Measurements from ENCODE around the gene PRR13.
"Not testable (repeated sequence)": the region's sequence is repeated elsewhere in the genome, so short reads cannot be mapped to it uniquely, and the experiment has no call there.

DNA sequence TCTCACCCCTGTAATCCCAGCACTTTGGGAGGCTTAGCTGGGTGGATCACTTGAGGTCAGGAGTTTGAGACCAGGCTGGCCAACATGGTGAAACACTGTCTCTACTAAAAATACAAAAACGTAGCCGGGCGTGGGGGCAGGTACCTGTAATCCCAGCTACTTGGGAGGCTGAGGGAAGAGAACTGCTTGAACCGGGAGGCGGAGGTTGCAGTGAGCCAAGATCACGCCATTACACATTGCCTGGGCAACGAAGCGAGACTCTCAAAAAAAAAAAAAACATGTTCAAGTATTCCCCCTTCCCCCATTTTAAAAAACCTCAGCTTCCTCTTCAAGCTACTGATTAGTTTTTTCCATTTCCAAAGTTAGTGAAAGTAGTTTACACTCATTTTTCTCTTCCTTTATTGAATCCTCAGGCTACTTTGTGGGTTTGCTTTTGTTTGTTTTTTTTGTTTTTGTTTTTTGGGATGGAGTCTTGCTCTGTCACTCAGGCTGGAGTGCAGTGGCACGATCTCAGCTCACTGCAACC, 24.2 kb upstream of the PRR13 start:
- TF ChIP-seq, protein P1, sequence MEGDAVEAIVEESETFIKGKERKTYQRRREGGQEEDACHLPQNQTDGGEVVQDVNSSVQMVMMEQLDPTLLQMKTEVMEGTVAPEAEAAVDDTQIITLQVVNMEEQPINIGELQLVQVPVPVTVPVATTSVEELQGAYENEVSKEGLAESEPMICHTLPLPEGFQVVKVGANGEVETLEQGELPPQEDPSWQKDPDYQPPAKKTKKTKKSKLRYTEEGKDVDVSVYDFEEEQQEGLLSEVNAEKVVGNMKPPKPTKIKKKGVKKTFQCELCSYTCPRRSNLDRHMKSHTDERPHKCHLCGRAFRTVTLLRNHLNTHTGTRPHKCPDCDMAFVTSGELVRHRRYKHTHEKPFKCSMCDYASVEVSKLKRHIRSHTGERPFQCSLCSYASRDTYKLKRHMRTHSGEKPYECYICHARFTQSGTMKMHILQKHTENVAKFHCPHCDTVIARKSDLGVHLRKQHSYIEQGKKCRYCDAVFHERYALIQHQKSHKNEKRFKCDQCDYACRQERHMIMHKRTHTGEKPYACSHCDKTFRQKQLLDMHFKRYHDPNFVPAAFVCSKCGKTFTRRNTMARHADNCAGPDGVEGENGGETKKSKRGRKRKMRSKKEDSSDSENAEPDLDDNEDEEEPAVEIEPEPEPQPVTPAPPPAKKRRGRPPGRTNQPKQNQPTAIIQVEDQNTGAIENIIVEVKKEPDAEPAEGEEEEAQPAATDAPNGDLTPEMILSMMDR (IDR thresholded peaks at IDR 0.05), result not testable (repeated sequence)
- not testable (repeated sequence) for TF ChIP-seq POLR2A, POLR2AphosphoS5 (IDR thresholded peaks at IDR 0.05)
